GM18873 (cell line): ENCODE measurements around the gene ZNF124.
"Not testable (repeated sequence)": the region's sequence is repeated elsewhere in the genome, so short reads cannot be mapped to it uniquely, and the experiment has no call there.

ENCODE experiments used
- ATAC-seq: cut with Tn5 transposase; IDR thresholded peaks from one replicate; pipeline ENCODE4 v1.9.1; 2021; ENCODE audit warnings: mild to moderate bottlenecking, moderate library complexity, moderate number of reproducible peaks; ENCODE audit not compliant: unreplicated experiment, low FRiP score

The ZNF124 gene

DNA sequence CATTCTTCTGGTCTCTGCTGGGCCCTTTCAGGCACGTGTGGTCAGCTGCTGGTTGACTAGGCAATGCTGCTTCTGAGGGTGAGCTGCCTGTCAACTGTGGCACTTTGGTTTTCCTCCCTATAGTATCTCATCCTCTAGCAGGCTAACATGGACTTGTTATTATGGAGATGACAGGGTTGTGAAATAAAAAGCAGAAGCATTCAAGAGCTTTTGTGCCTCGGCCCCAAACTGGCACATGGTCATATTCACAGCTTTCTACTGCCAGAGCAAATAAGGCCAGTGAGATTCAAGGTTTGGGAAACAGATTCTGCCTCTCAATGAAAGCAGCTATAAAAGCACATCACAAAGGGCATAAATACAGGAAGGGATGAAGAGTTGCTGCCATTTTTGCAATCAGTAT lies 1.6 kb upstream of the ZNF124 start:
- ATAC-seq, result no peak

DNA sequence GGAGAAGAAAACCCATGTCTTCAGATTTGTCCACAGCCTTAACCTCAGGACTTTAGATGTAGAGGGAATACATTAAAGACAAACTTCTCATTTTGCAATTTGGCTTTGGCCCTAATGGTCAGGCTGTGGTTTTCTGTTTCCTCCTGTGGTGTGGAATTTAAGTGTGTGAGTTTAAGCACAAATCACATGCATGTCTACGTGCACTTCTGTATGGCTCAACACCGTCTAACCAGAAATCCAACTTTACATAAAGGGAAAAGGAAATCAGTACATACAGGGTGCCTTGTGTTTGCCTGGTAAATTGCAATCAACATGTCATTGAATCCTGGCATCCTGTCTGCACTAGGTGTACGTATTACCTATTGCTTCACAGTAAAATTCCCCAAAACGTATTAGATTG lies 1.2 kb upstream of the ZNF124 start:
- no peak for ATAC-seq

DNA sequence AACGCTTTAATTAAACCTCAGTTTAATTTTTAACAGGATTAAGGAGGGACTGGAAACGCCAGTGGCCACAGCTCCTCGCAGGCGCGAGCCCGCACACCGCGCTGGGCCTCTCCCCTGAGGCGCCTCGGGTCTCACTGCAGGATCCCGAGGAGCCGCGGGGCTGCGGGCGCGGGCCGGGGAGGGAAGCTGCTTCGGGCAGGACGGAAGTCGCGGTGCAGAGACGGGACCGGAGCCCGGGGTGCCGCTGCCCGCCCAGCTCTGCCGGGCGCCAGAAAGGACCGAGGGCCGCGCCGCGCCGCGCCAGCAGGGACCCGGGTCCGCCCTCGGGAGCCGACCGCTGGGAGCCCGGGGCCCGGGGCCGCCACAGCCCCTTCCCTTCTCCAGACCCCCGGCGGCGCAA lies 377 bp downstream of the ZNF124 start:
- ATAC-seq, result peak; percentile 21

DNA sequence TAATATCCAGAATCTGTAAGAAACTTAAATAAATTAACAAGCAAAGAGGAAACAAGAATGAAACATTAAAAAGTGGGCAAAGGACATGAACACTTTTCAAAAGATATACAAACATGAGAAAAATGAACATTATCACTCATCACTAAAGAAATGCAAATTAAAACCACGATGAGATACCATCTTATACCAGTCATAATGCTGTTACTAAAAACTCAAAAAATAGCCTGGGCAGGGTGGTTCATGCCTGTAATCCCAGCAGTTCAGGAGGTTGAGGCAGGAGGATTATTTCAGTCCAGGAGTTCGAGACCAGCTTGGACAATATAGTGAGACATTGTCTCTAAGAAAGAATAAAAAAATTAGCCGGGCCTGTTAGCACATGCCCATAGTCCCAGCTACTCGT lies 6.1 kb downstream of the ZNF124 start:
- no peak for ATAC-seq

DNA sequence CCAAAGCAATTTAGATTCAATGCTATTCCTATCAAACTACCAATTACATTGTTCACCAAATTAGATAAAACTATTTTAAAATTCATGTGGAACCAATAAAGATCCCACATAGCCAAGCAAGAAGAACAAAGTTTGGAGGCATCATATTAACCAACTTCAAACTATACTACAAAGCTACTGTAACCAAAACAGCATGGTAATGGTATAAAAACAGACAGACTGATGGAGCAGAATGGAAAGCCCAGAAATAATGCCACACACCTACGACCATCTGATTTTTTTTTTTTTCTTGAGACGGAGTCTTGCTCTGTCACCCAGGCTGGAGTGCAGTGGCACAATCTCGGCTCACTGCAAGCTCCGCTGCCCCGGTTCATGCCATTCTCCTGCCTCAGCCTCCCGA lies 7.1 kb downstream of the ZNF124 start:
- no peak for ATAC-seq

DNA sequence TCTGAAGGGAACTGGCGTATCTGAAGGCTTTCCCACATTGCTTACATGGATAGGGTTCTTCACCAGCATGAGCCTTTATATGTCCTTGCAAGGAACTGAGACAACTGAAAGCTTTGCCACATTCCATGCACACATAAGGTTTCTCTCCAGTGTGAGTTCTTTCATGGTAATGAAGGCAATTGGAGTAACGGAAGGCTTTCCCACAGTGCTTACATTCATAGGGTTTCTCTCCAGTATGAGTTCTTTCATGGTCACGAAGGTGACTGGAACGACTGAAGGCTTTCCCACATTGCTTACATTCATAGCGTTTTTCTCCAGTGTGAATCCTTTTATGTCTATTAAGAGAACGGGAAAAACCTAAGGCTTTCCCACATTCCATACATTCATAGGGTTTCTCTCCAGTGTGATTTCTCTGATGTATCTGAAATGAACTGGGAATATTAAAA lies 15.0 kb downstream of the ZNF124 start:
- no peak for ATAC-seq

DNA sequence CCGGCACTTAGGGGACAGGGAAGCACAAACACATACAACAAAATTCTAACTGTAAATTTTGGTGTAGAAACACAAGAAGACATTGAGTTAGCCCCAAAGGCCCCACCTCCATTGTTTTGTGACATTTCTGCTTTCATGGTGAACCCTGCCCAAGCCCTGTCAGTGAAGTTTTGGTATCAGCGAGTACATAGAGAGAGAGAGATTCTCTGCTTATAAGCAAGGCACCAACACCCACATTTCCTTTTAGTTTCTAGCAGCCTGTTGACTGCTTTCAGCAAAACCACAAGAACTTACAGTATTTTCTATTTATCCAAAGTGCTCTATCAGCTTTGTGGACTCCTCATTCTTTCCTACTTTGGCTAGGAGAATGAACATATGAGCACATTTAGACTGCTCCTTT lies 24.0 kb downstream of the ZNF124 start:
- no peak for ATAC-seq

DNA sequence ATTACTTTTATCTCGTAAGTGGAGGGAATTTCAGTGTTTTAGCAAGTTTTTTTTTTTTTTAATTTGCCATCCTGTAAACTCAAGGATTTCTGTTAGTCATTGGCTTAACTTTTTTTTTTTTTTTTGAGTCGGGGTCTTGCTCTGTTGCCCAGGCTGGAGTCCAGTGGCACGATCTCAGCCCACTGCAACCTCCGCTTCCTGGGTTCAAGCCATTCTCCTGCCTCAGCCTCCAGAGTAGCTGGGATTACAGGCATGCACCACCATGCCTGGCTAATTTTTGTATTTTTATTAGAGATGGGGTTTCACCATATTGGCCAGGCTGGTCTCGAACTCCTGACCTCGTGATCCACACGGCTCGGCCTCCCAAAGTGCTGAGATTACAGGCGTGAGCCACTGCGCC lies 24.7 kb downstream of the ZNF124 start:
- ATAC-seq, result not testable (repeated sequence)

DNA sequence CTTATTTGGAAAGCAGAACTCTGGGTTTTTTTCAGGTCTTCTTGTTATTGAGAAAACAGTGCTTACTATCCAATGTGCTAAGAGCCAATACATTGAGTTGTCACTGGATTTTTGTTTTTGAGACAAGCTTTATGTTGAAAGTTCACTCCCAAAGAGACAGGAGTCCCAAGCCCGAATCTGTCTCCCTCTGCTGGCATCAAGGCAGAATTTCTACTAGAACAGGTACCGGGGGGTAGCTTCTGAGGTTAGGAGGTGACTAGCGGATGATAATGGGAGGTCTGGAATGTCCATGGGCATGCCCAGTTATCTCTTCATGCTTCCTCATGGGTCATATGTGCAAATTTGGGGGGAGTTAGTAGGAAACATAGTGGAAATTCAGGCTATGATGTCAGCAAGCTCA lies 25.1 kb downstream of the ZNF124 start:
- no peak for ATAC-seq

DNA sequence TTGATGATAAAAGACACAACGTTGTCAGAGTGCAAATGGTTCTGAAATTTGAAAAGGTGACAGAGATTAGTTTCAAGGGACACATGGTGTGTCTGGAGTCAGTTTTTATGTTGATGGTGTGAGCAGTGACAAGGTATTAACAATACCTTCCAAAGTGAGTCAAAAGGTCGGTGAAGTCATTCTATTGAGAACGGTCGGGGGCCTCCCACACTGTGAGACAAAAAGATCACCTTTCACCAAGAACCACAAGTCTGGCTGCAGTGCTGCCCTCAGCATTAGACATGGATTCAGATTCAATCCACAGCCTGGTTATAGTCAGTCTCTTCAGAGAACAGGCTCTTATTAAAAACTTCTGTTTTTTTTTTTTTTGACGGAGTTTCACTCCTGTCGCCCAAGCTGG lies 26.5 kb downstream of the ZNF124 start:
- ATAC-seq, result no peak

DNA sequence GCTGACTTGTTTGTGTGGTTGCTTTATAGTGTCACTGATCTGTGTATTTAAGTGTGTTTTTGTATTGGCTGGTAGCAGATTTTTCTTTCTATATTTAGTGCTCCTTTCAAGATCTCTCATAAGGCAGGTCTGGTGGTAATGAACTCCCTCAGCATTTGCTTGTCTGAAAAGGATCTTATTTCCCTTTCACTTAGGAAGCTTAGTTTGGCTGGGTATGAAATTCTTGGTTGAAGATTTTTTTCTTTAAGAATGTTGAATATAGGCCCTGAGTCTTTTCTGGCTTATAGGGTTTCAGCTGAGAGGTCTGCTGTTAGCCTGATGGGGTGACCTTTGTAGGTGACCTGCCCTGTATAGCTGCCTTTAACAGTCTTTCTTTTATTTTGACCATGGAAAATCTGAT lies 32.3 kb downstream of the ZNF124 start:
- ATAC-seq, result not testable (repeated sequence)

DNA sequence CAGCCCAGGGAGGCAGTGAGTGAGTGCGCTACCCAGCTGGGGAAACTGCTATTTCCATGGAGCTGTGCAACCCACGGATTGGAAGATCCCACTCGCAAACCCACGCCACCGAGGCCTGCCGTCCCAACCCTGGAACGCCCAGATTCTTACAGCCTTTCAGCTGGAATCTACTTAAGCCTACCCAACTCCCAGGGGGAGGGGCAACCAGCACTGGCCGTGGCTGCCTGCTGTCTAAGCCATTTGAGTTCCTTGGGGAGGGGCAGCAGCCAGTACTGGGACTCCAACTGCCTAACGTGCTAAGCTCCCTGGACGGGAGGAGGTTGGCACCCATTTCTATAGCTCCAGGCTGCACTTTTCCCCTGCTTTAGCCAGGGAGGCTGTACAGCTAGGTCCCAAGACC lies 40.6 kb downstream of the ZNF124 start:
- no peak for ATAC-seq

DNA sequence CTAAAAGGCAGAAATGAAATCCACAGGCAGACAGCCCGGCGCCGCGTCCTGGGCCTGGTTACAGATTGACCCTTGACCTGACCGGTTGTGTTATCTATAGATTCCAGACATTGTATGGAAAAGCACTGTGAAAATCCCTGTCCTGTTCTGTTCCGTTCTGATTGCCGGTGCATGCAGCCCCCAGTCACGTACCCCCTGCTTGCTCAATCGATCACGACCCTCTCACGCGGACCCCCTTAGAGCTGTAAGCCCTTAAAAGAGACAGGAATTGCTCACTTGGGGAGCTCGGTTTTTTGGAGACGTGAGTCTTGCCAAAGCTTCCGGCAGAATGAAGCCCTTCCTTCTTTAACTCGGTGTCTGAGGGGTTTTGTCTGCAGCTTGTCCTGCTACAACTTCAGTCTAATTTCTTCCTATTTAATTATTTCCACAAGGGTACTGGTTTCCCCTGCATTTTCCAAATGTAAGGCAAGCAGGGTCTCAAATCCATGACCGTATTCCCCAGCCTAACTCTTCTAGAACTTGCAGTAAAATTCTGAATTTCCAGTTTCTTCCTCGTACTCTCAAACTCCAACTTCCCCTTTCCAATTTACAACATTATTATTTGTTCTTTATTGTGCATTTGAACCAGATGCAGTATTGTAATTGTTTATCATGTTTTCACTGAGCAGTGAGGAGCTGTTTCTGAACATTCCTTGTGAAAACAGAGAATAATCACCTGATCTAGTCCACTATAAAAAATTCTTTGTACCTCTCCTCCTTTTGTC lies 44.1 kb downstream of the ZNF124 start:
- ATAC-seq, result not testable (repeated sequence)

DNA sequence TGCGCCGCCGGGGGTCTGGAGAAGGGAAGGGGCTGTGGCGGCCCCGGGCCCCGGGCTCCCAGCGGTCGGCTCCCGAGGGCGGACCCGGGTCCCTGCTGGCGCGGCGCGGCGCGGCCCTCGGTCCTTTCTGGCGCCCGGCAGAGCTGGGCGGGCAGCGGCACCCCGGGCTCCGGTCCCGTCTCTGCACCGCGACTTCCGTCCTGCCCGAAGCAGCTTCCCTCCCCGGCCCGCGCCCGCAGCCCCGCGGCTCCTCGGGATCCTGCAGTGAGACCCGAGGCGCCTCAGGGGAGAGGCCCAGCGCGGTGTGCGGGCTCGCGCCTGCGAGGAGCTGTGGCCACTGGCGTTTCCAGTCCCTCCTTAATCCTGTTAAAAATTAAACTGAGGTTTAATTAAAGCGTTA lies 45.2 kb downstream of the ZNF124 start:
- ATAC-seq, result peak; percentile 32

DNA sequence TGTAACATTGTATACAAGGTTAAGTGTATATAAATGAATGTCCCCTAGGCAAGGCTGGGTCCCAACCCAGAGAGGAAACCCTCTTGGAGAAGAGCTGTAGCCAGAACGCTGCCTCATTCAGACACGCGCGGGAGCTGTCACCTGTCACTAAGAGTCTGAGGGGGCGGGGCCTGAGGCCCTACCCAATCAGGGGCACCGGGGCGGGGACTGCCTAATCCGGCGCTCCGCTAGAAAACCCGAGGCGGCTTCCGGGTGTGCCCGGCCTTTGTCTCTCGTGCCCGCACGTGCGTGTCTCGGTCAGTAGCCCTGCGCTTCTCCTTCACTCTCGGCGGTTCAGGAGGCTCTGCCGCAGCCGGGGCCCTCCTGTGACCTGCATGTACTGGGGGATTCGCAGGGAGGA lies 45.7 kb downstream of the ZNF124 start:
- ATAC-seq, result peak; percentile 99

DNA sequence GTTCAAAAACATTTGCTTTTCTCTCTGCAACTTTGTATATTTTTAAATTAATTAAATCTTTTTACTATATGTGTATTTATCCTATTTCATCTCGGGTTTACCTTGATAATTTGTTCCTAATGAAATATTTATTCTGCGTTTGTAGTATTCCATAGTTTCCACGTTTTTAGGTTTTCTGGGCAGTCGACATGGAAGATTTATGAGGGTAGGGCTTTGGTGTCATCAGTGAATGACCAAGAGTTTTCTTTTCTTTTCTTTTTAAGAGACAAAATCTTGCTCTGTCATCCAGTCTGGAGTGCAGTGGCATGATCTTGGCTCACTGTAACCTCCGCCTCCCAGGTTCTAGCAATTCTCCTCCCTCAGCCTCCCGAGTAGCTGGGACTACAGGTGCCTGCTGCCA lies 50.4 kb downstream of the ZNF124 start:
- ATAC-seq, result no peak

DNA sequence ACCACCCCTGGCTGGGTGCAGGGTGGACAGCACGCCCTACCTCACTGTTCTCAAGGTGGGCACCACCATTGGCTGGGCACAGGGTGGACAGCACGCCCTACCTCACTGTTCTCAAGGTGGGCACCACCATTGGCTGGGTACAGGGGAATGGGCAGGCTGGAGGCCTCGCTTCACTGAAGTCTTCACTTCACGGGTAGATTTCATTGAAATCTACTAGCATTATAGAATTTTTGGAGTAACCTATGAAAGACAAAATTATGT lies 51.5 kb downstream of the ZNF124 start:
- not testable (repeated sequence) for ATAC-seq

DNA sequence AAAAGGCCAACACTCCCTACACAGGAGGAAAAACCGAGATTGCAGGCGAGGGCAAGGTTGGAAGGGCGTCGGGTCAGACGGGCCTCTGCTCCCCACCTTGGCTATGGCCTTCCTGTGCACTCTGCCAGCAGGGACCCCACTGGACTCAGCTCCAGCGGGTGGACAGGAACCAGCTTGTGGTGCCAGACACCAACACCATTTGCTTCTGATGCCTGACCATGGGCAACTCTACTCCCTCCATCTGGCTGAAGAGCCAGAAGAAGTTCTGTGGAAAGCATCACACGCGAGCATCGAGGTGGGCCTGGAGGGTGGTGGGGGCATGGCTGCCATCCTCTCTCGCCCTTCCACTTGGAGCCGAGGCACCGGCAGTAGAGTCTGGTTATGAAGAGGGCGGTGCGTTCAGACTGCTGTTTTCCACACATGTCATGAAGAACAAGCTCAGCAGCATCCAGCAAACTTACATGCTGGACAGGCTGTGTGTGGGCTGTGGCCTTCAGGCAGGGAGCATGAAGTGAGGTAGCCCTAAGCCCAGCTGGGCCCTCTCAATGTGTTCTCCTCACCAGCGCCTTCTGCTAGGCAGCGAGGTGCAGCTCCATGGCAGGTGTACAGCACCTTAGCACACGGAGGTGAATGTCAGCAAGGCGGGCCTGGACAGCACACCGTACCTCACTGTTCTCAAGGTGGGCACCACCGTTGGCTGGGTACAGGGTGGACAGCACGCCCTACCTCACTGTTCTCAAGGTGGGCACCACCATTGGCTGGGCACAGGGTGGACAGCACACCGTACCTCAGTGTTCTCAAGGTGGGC lies 52.0 kb downstream of the ZNF124 start:
- ATAC-seq, result no peak

DNA sequence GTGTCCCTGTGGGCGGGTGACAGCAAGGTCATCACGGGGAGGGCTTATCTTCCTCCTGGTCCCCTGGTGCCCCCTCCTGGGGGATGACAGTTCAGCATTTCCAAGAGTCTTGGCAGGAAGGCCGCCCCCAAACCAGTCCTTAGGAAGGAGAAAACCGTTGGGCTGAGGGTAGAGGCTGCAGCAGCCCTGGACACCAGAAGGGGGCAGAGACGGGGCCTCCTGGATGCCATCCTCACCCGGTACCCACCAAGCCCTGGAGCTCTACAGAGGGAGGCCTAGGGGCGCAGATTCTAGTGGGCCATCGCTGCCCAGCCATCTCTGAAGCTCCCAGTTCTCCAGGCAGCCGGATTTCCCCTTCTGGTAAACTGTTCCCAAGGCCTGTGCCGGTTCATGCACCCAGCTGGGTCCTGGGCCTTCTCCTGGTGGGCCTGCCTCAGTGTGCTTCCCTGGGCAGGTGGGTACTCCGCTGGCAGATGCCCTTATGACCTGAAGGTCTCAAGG lies 52.8 kb downstream of the ZNF124 start:
- ATAC-seq, result no peak

DNA sequence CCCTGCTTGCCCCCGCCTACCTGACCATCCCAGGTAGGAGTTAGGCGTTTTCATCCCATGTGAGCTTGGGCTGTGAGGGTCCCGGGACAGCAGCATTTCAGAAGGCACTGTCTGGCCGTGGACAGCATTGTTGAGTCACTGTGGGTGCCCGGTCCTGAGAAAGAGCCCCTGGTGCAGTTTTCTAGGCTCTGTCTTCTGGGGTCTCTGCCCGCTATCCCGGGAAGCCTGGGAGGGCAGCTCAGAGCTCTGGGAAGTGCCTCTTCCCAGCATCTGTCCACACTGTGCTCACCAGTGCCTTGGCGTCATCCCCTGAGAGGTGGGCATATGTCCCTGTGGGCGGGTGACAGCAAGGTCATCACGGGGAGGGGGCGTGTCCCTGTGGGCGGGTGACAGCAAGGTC lies 56.3 kb downstream of the ZNF124 start:
- no peak for ATAC-seq

DNA sequence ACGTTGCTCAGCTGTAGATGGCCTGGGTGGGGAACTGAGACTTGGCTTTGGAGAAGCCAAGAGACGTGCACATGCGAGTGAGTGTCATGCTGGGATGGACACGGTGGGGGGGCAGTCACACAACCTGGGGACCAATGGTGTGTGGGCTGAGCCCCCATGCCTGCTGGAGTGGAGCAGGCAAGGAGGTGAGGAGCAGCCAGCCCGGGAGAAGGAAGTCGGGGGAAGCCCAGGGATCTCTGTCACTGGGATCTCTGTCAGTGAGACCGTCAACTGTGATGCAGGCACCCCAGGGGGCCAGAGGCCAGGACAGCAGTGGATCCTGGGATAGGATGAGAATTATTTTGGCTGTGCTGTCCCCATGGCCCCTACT lies 56.7 kb downstream of the ZNF124 start:
- no peak for ATAC-seq
